GM12875 (cell line): ENCODE data around the gene ROBO1.

Source experiments
- H3K4me3 ChIP-seq: one replicate; pipeline ENCODE4 v1.5.1; 2011; ENCODE audit warnings: low read depth, low read length, control low read depth
- TF ChIP-seq, protein P1 (sequence below): IDR thresholded peaks from 2 replicates; pipeline ENCODE4 v1.5.1; 2011; ENCODE audit warnings: low read depth, mild to moderate bottlenecking, control low read depth, inconsistent platforms, low read length, moderate library complexity, borderline replicate concordance; ENCODE audit not compliant: insufficient read depth

Gene ROBO1

DNA sequence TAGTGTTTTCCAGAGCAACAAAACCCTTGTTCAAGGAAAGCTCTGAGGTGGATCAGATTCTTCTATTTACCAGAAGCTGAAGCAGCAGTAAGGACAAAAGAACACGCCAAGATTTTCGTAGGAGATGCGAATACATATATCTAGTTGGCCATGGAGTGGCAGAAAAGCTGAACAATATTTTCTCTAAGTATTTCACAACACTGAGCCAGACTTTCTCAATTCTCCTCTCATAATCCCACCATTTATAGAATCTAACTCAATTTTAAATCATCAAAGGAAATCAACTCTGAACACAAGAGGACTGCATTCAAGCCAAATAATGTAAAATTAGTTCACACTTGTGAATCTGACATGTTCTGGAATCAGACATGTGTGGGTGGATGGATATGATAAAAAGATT, 775.0 kb downstream of the ROBO1 start:
- TF ChIP-seq, protein P1, sequence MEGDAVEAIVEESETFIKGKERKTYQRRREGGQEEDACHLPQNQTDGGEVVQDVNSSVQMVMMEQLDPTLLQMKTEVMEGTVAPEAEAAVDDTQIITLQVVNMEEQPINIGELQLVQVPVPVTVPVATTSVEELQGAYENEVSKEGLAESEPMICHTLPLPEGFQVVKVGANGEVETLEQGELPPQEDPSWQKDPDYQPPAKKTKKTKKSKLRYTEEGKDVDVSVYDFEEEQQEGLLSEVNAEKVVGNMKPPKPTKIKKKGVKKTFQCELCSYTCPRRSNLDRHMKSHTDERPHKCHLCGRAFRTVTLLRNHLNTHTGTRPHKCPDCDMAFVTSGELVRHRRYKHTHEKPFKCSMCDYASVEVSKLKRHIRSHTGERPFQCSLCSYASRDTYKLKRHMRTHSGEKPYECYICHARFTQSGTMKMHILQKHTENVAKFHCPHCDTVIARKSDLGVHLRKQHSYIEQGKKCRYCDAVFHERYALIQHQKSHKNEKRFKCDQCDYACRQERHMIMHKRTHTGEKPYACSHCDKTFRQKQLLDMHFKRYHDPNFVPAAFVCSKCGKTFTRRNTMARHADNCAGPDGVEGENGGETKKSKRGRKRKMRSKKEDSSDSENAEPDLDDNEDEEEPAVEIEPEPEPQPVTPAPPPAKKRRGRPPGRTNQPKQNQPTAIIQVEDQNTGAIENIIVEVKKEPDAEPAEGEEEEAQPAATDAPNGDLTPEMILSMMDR: no peak
- no peak overlapping the region for H3K4me3 ChIP-seq

GRCh38 chr3:78992400-78992799, 775.4 kb downstream of the ROBO1 start:
- TF ChIP-seq, protein P1: no peak
- no peak overlapping the region for H3K4me3 ChIP-seq

DNA sequence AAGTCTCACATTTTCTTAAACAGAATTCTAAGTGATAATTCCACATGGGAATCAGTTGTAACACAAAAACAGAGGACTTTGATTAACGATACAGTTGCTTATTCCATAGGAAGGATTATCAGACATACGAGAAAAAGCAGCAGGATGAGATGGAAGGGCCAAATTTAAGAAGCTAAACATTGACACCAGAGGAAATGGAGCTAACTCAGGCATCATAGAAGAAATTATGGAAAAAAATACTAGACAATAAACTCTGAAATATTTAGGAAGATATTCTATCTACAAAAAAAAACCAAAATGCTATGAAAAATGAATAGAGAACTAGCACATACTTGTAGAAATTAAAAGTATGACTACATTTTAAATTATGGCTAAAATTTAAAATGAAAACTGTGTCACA, 776.1 kb downstream of the ROBO1 start:
- TF ChIP-seq, protein P1: no peak
- no peak overlapping the region for H3K4me3 ChIP-seq

GRCh38 chr3:78990156-78990555, 777.6 kb downstream of the ROBO1 start:
- H3K4me3 ChIP-seq: no peak overlapping the region
- TF ChIP-seq, protein P1: no peak

DNA sequence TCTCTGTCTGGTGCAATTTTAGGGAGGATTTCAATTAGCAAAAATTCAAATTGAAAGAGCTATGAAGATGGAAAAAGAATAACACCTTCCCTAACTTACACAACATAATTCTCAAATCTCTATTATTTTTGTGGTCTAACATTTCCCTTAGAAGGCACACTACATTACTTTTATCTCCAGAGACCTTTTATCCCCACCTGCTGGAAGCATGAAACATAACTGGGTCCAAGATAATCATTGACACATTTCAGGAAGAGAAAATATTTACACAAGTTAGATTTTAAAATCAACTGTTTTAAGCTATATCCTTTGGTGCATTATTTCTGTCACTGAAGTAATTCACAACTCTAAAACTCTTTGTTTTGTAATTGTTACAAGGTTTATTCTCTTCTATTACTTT, 779.5 kb downstream of the ROBO1 start:
- no peak overlapping the region for H3K4me3 ChIP-seq
- TF ChIP-seq, protein P1: no peak

DNA sequence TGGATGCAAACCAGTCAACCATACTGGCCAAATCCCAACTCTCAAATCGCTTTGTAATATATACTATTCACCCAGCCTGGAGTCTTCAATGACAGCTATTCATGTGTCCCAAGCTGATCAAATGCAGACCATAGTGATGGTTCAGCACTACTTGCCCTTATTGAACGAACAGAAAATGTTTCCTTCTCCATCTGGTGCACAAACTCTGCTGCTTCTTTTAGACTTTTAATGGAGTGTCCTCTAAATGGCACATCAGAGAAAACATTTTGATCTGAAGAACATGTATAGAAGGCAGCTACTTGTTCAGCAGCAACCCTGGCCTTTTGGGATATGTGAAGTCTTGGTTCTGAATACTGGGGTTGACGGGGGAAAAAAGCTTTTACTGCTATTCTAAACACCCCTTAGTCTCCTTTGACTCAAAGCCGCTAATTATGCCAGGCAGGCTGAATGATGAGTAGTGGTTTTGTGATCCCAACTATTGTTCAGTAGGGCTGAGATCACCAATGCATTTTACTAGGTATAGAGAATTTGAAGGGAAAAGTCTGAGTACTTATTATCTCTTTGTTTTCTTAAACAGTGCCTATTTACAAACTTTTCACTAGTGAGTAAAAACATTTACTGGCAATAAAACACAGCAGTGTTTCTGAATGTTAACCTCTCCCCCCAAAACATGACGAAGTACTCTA, 781.2 kb downstream of the ROBO1 start:
- no peak overlapping the region for H3K4me3 ChIP-seq
- TF ChIP-seq, protein P1: no peak

GRCh38 chr3:78985981-78986380, 781.8 kb downstream of the ROBO1 start:
- no peak overlapping the region for H3K4me3 ChIP-seq
- TF ChIP-seq, protein P1: no peak
